SK-N-SH (cell line): ENCODE data around the gene MUC22. TPM values are rescaled to one million over a fixed set of nuclear protein-coding genes. Genes with fewer than 3 reads are reported as not detected.

ENCODE experiments used
- CTCF ChIA-PET: fragments of 300-600, 350-600 bp; formaldehyde crosslinking; extraction: SDS; loops from one replicate; lab custom pipeline; 2021; lab: Yijun Ruan, JAX
- POLR2A ChIA-PET: fragments of 350-600 bp; sonication (Branson Sonifier 250); formaldehyde crosslinking; extraction: SDS; loops from one replicate; lab custom pipeline; 2020; ENCODE audit warnings: antibody characterized with exemption, inconsistent platforms; lab: Yijun Ruan, JAX
- DNase-seq: peaks from one replicate; pipeline ENCODE4 v3.0.0; 2012
- H2AFZ ChIP-seq: fragments of 200-600 bp; sonication (generic); 2 replicates; pipeline ENCODE4 v1.8.1; 2016; ENCODE audit warnings: antibody characterized with exemption, mild to moderate bottlenecking, low read depth
- H3F3A ChIP-seq: fragments of 200-600 bp; sonication (generic); replicated peaks from 2 replicates; pipeline ENCODE3; 2016; ENCODE audit warnings: antibody characterized with exemption, mild to moderate bottlenecking; ENCODE audit not compliant: insufficient read depth
- H3K27ac ChIP-seq, 2 experiments: fragments of 200-500 bp in 1 of 2; fragments of 200-600 bp in 1 of 2; sonication (Bioruptor generic) in 1 of 2; sonication (generic), shearing (Covaris generic) in 1 of 2; 2 replicates each; pipeline versions ENCODE4 v1.5.1 to v1.6.1; 2014 to 2016; ENCODE audit warnings: low read depth in 2 of 2, inconsistent platforms in 1 of 2, low read length in 1 of 2, mild to moderate bottlenecking in 1 of 2, mixed read lengths in 1 of 2
- H3K27me3 ChIP-seq: fragments of 200-600 bp; sonication (generic), shearing (Covaris generic); 2 replicates; pipeline ENCODE4 v1.6.1; 2016; ENCODE audit warnings: mixed run types; ENCODE audit not compliant: insufficient read depth
- H3K36me3 ChIP-seq, 2 experiments: fragments of 200-500 bp in 1 of 2; fragments of 200-600 bp in 1 of 2; sonication (Bioruptor generic) in 1 of 2; sonication (generic) in 1 of 2; replicated peaks in 1 of 2; 2 replicates each; pipeline versions ENCODE3 to v1.5.1; 2014 to 2016; ENCODE audit warnings: low read length in 1 of 2, mild to moderate bottlenecking in 1 of 2; ENCODE audit not compliant: insufficient read depth in 2 of 2, control insufficient read depth in 1 of 2
- H3K4me1 ChIP-seq, 2 experiments: fragments of 200-500 bp in 1 of 2; fragments of 200-600 bp in 1 of 2; sonication (Bioruptor generic) in 1 of 2; sonication (generic), shearing (Covaris generic) in 1 of 2; 2 replicates each; pipeline versions ENCODE4 v1.5.1 to v1.6.1; 2014 to 2016; ENCODE audit warnings: low read depth in 1 of 2, low read length in 1 of 2, mixed run types in 1 of 2; ENCODE audit not compliant: insufficient read depth in 2 of 2, control insufficient read depth in 1 of 2
- H3K4me2 ChIP-seq: fragments of 200-600 bp; sonication (generic), shearing (Covaris generic); 2 replicates; pipeline ENCODE4 v1.6.1; 2017; ENCODE audit warnings: mixed run types
- H3K4me3 ChIP-seq, 2 experiments: fragments of 200-500 bp in 1 of 2; fragments of 200-600 bp in 1 of 2; sonication (Bioruptor generic) in 1 of 2; sonication (generic), shearing (Covaris generic) in 1 of 2; 2 replicates each; pipeline versions ENCODE4 v1.5.1 to v1.8.1; 2014 to 2016; ENCODE audit warnings: low read depth in 2 of 2, inconsistent platforms in 1 of 2, low read length in 1 of 2, mild to moderate bottlenecking in 1 of 2, mixed read lengths in 1 of 2, moderate library complexity in 1 of 2
- H3K79me2 ChIP-seq: fragments of 200-600 bp; sonication (generic); 2 replicates; pipeline ENCODE4 v1.8.1; 2017; ENCODE audit warnings: mild to moderate bottlenecking; ENCODE audit not compliant: insufficient read depth
- H3K9ac ChIP-seq: fragments of 200-600 bp; sonication (generic); 2 replicates; pipeline ENCODE4 v1.6.1; 2017; ENCODE audit warnings: mixed run types
- H3K9me2 ChIP-seq: fragments of 200-600 bp; sonication (generic); 2 replicates; pipeline ENCODE4 v1.6.1; 2017; ENCODE audit warnings: mixed run types
- H3K9me3 ChIP-seq: fragments of 200-600 bp; sonication (generic); 2 replicates; pipeline ENCODE4 v1.6.1; 2017; ENCODE audit warnings: mixed run types, mild to moderate bottlenecking, moderate library complexity
- H4K20me1 ChIP-seq: fragments of 200-600 bp; sonication (generic); 2 replicates; pipeline ENCODE4 v1.6.1; 2017; ENCODE audit warnings: mild to moderate bottlenecking, mixed run types; ENCODE audit not compliant: insufficient read depth
- CHD2 ChIP-seq: fragments of 150-350 bp; IDR thresholded peaks from 2 replicates; pipeline ENCODE4 v1.6.1; 2018; ENCODE audit warnings: low read length; ENCODE audit not compliant: partially characterized antibody
- FOSL2 ChIP-seq: IDR thresholded peaks from 2 replicates; pipeline ENCODE4 v1.4.0; 2012; ENCODE audit warnings: low read depth, mild to moderate bottlenecking, moderate library complexity, borderline replicate concordance
- FOXJ3 ChIP-seq: sonication (generic); formaldehyde crosslinking; IDR thresholded peaks from 2 replicates; pipeline ENCODE4 v1.5.1; 2020; ENCODE audit warnings: mild to moderate bottlenecking, missing genetic modification reagents
- JUND ChIP-seq: IDR thresholded peaks from 2 replicates; pipeline ENCODE4 v1.4.0; 2012
- NFIC ChIP-seq: IDR thresholded peaks from 2 replicates; pipeline ENCODE4 v1.4.0; 2012; ENCODE audit warnings: borderline replicate concordance
- RCOR1 ChIP-seq: fragments of 150-350 bp; IDR thresholded peaks from 2 replicates; pipeline ENCODE4 v1.6.1; 2017; ENCODE audit warnings: antibody characterized with exemption, low read length
- TAF1 ChIP-seq: IDR thresholded peaks from 2 replicates; pipeline ENCODE4 v1.6.1; 2012; ENCODE audit warnings: low read depth, mild to moderate bottlenecking, low read length, moderate library complexity, borderline replicate concordance
- TEAD4 ChIP-seq: IDR thresholded peaks from 2 replicates; pipeline ENCODE4 v1.4.0; 2012; ENCODE audit warnings: mild to moderate bottlenecking, borderline replicate concordance; ENCODE audit not compliant: insufficient read depth
- WGBS: methylation state at CpG from one replicate; pipeline ENCODE4 v1.1.6; 2017; ENCODE audit warnings: low lambda C conversion rate; 5-methylcytosine and 5-hydroxymethylcytosine counted together
- polyA plus RNA-seq, 3 experiments: library from polyadenylated mRNA; depleted of rRNA; stranded (reverse); fragments of >200 nt; gene quantifications; 2 replicates each; pipeline ENCODE4 v1.2.3, GENCODE V29; 2012
- TF ChIP-seq, protein P1 (sequence below): fragments of 200-600 bp; sonication (generic); IDR thresholded peaks from 2 replicates; pipeline ENCODE4 v1.6.1; 2017; ENCODE audit warnings: antibody characterized with exemption, mild to moderate bottlenecking, moderate library complexity
- TF ChIP-seq, protein P2 (sequence below): IDR thresholded peaks from 2 replicates; pipeline ENCODE4; 2012
- TF ChIP-seq, protein P3 (sequence below): IDR thresholded peaks from 2 replicates; pipeline ENCODE4 v1.4.0; 2012; ENCODE audit warnings: low read depth

Gene MUC22
- polyA plus RNA-seq, 1 of the 3 experiments (the other 2 are of a cell fraction), result 0.12 TPM

DNA sequence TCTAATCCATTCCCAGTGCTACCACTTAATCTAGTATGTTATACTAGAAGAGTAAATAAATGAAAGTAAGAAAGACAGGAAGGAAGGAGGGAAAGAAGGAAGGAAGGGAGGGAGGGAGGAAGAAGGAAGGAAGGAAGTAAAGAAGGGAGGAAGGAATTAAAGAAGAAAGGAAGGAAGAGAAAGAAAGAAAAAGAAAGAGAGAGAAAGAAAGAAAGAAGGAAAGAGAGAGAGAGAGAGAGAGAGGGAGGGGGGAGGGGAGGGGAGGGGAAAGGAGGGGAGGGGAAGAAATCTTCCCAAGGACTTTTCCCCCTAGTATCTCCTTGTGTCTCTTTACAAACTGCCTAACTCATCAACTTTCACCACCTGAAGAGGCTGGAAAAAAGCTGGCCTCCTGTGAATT, 47.6 kb upstream of the MUC22 start:
- no peak overlapping the region for H3K4me3 ChIP-seq
- H3K36me3 ChIP-seq, result no peaks in the 10 kb centered on the region
- no peak overlapping the region for H3K4me2 ChIP-seq
- H2AFZ ChIP-seq, result no peak overlapping the region
- H3K9ac ChIP-seq, result no peak overlapping the region
- TF ChIP-seq, protein P1, sequence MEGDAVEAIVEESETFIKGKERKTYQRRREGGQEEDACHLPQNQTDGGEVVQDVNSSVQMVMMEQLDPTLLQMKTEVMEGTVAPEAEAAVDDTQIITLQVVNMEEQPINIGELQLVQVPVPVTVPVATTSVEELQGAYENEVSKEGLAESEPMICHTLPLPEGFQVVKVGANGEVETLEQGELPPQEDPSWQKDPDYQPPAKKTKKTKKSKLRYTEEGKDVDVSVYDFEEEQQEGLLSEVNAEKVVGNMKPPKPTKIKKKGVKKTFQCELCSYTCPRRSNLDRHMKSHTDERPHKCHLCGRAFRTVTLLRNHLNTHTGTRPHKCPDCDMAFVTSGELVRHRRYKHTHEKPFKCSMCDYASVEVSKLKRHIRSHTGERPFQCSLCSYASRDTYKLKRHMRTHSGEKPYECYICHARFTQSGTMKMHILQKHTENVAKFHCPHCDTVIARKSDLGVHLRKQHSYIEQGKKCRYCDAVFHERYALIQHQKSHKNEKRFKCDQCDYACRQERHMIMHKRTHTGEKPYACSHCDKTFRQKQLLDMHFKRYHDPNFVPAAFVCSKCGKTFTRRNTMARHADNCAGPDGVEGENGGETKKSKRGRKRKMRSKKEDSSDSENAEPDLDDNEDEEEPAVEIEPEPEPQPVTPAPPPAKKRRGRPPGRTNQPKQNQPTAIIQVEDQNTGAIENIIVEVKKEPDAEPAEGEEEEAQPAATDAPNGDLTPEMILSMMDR, result no peak
- no peaks in the 10 kb centered on the region for H3K27me3 ChIP-seq
- H3K4me1 ChIP-seq, result no peaks in the 10 kb centered on the region; a peak in 1 of 4 replicates
- CTCF ChIA-PET, result no interaction called here
- H4K20me1 ChIP-seq, result no peaks in the 10 kb centered on the region
- no peaks in the 10 kb centered on the region for H3K9me3 ChIP-seq
- no peak for DNase-seq
- H3K9me2 ChIP-seq, result no peaks in the 10 kb centered on the region
- no peaks in the 10 kb centered on the region for H3K79me2 ChIP-seq
- H3F3A ChIP-seq, result no peaks in the 10 kb centered on the region
- H3K27ac ChIP-seq, result no peak overlapping the region
- POLR2A ChIA-PET, result no interaction called here

DNA sequence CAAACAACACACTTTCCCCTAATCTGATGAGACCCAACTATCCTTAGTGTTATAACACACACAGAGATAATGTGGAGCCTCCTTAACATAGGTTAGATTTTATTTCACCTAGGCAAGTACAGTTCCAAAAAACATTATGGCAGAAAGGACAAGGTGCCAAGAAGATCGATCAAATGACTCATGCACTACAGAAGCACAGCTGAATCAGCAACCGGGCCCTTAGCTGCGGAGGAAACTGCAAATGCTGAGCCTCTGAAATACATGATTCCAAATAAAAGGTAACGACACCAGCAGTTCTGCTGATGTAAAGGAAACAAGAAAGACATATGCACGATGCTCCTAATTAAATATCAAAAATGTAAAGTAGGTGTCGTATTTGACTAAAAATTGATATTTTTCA, 46.6 kb upstream of the MUC22 start:
- ChIA-PET CTCF (no interaction called here), POLR2A (no interaction called here)
- Histone ChIP-seq H3K79me2 (no peaks in the 10 kb centered on the region), H3K4me1 (no peaks in the 10 kb centered on the region; a peak in 1 of 4 replicates), H4K20me1 (no peaks in the 10 kb centered on the region), H3K36me3 (no peaks in the 10 kb centered on the region), H2AFZ (no peak overlapping the region), H3K9ac (no peak overlapping the region), H3K27me3 (no peaks in the 10 kb centered on the region), H3K27ac (no peak overlapping the region), H3K9me3 (no peaks in the 10 kb centered on the region), H3K9me2 (no peaks in the 10 kb centered on the region), H3K4me3 (no peak overlapping the region), H3K4me2 (no peak overlapping the region), H3F3A (no peaks in the 10 kb centered on the region)
- TF ChIP-seq NFIC, result peak; percentile 25; the same call in 1 of the 2 replicates
- TF ChIP-seq FOSL2, result peak; percentile 71; the same call in 1 of the 2 replicates
- no peak for TF ChIP-seq FOXJ3 (CRISPR knock-in tag)
- TF ChIP-seq, protein P2, sequence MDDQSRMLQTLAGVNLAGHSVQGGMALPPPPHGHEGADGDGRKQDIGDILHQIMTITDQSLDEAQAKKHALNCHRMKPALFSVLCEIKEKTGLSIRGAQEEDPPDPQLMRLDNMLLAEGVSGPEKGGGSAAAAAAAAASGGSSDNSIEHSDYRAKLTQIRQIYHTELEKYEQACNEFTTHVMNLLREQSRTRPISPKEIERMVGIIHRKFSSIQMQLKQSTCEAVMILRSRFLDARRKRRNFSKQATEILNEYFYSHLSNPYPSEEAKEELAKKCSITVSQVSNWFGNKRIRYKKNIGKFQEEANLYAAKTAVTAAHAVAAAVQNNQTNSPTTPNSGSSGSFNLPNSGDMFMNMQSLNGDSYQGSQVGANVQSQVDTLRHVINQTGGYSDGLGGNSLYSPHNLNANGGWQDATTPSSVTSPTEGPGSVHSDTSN, result peak; percentile 62
- TF ChIP-seq CHD2, result no peak
- TF ChIP-seq JUND, result peak; percentile 59
- no peak for TF ChIP-seq TEAD4
- DNase-seq, result no peak
- 43% methylated on average over 6 of the region's 6 CpGs for WGBS

DNA sequence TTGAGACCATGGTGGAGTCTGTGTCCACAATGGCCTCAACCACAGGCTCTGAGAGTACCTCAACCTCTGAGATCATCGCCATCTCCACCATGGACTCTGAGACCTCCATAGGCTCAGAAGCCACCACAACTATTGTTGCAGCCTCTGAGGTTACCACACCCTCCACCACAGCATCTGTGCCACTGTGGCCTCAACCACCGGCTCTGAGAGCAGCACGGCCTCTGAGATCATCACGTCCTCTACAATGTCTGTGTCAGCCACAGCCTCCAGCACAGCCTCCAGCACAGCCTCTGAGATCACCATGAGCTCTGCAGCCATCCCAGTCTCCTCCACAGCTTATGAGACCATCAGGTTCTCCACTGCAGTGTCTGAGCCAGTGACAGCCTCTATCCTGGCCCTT, 46.2 kb upstream of the MUC22 start:
- no peak for TF ChIP-seq RCOR1
- TF ChIP-seq, protein P3, sequence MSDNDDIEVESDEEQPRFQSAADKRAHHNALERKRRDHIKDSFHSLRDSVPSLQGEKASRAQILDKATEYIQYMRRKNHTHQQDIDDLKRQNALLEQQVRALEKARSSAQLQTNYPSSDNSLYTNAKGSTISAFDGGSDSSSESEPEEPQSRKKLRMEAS, result no peak
- TF ChIP-seq TAF1, result no peak
- TF ChIP-seq NFIC, result no peak
- WGBS, result 72% methylated on average over 3 of the region's 4 CpGs
- H3K4me2 ChIP-seq, result no peak overlapping the region
- H3K4me1 ChIP-seq, result no peaks in the 10 kb centered on the region; a peak in 1 of 4 replicates
- H3K36me3 ChIP-seq, result no peaks in the 10 kb centered on the region
- no peaks in the 10 kb centered on the region for H4K20me1 ChIP-seq
- H3K27ac ChIP-seq, result no peak overlapping the region
- ChIA-PET POLR2A (no interaction called here), CTCF (no interaction called here)
- H3F3A ChIP-seq, result no peaks in the 10 kb centered on the region
- H3K4me3 ChIP-seq, result no peak overlapping the region
- no peak overlapping the region for H3K9ac ChIP-seq
- H3K27me3 ChIP-seq, result no peaks in the 10 kb centered on the region
- H3K79me2 ChIP-seq, result no peaks in the 10 kb centered on the region
- no peak for DNase-seq
- no peaks in the 10 kb centered on the region for H3K9me3 ChIP-seq
- H2AFZ ChIP-seq, result no peak overlapping the region
- no peaks in the 10 kb centered on the region for H3K9me2 ChIP-seq
